Activated T-helper 1 cell treated with anti-CD3 and anti-CD28 coated beads, Interleukin-2, amount 50 U/mL, for 16 hours (primary cell): ENCODE data around the gene GPC3.
"Not testable (repeated sequence)": the region's sequence is repeated elsewhere in the genome, so short reads cannot be mapped to it uniquely, and the experiment has no call there.

ENCODE experiments used
- DNase-seq, 2 donors: peaks; one replicate each; pipeline ENCODE4 v3.0.0-alpha.2; 2020; ENCODE audit warnings: low read depth in 1 of 2, low spot score in 1 of 2

The GPC3 gene

GRCh38 chrX:133999031-133999705 lies 13.8 kb upstream of the GPC3 start:
- DNase-seq, result no peak

DNA sequence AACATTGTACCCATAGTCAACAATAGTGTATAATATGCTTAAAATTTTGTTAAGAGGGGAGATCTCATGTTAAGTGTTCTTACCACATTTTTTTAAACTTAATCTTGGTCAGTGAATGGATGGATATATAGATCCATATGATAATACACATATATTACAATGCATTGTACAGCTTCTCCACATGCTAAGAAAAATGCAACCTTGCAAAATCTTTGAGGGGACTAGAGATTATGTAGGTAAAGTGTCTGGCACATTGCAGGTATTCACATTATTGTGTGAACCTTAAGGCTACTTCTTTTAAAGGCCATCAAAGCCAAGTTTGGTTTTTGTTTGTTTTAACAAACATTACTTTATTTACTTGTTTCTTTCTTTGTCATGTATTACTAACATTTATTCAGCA lies 10.4 kb upstream of the GPC3 start:
- no peak for DNase-seq

- no peak for DNase-seq
Observed at GRCh38 chrX:133994576-133994975, 9.2 kb upstream of the GPC3 start.

DNA sequence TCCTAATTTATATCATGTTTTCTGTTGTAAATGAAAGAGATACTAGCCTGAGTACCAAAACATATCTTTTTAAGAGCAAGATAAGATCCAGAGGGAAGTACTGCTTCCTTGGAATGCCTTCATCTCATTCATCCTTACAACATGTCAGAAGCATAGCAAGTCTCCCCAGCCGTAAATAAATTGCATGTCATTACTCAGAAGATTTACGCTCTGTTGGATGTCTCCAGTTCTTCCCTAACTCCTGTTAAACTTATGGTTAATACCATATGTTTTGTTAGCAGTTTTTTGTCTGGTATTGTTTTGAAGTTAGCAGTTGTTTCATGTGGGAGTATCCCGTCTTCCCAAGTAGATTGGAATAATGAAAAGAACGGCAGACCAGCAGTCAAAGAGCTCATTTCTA lies 7.5 kb upstream of the GPC3 start:
- no peak for DNase-seq

DNA sequence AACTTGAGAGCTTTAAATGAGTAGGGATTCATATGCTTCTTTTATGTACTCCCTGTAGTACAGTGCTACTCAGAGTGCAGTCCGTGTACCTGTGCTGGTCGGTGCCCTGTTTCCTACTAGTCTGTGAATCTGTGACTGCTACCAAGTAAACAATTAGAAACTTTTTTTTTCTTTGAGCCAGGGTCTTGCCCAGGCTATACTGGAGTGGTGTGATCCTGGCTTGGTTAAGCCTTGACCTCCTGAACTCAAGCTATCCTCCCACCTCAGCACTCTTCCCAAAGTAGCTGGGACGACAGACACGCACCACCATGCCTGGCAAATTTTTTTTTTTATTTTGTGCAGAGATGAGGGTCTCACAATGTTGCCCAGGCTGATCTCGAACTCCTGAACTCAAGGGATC lies 6.4 kb upstream of the GPC3 start:
- DNase-seq, result no peak

- DNase-seq, result not testable (repeated sequence)
Observed at GRCh38 chrX:133991057-133991456, 5.7 kb upstream of the GPC3 start.

- no peak for DNase-seq
Observed at GRCh38 chrX:133989993-133990392, 4.6 kb upstream of the GPC3 start.

DNA sequence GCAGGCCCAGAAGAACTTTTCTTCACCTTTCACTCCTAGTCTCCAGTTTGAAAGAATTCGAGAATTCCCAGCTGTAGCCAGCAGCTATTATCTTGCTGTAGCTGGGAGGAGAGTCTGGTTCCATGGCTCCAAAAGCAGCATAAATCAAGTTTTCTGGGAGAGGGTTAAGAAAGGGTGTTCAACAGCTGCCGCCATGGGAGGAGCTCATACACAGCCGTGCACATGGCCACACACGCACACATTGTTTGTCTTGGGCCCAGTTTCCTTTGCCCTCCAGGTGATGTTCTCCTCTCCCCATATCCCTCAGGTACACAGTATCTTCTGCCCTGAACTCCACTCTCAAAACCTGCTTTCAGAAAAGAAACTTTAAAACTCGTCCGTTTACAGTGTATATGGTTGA lies 4.1 kb upstream of the GPC3 start:
- no peak for DNase-seq

DNA sequence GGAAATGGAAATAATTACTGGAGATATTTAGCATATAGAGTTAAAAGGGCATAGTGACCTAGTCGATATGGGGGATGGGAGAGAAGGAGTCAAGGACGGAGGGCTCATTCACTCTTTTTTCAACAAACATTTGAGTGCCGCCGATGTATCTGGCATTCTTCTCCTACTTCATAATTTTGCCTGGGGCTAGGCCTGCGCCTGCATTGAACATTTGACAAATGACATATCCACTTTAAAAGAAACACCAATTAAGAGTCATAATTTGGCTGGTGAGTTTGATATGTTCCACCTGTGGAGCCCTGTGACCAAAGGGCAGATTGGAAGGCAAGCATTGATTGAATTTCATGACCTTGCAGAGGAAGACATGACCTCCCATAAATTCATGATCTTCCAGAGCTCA lies 2.6 kb upstream of the GPC3 start:
- no peak for DNase-seq

DNA sequence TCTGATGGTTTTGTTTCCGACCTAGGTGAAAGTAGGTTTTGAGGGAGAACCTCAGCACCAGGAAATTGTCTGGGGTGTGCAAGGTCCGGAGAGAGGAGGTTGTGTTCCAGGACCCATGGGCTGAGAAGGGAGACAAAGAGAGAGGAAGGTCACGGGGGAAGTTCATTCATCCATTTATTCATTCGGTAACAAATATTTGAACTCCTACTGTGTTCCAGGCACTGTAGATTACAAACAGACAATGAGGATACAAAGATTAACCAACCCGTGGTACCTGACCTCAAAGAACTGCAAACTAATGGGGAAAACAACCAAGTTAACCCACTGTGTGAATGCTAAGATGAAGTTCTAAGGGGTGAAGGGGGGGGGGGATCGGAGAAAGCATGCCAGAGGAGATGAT lies 1.8 kb upstream of the GPC3 start:
- no peak for DNase-seq

- DNase-seq, result no peak
Observed at GRCh38 chrX:133985967-133986683, 731 bp upstream of the GPC3 start.

DNA sequence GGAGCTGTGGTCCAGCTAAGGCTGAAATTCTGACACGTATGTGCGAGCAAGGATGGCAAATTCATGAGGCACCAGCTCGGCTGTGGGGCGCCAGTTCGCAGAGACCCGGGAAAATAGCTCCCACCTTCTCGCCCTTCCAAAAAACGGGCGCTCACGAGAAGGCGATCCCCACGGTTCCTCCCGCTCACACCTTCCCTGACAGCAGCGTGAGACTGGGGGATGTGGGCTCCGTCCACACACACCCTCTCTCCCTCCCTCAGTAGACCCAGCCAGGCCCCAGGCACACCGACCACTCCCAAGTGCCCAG lies 584 bp downstream of the GPC3 start:
- no peak for DNase-seq

GRCh38 chrX:133983974-133984845 lies 1.2 kb downstream of the GPC3 start:
- no peak for DNase-seq

DNA sequence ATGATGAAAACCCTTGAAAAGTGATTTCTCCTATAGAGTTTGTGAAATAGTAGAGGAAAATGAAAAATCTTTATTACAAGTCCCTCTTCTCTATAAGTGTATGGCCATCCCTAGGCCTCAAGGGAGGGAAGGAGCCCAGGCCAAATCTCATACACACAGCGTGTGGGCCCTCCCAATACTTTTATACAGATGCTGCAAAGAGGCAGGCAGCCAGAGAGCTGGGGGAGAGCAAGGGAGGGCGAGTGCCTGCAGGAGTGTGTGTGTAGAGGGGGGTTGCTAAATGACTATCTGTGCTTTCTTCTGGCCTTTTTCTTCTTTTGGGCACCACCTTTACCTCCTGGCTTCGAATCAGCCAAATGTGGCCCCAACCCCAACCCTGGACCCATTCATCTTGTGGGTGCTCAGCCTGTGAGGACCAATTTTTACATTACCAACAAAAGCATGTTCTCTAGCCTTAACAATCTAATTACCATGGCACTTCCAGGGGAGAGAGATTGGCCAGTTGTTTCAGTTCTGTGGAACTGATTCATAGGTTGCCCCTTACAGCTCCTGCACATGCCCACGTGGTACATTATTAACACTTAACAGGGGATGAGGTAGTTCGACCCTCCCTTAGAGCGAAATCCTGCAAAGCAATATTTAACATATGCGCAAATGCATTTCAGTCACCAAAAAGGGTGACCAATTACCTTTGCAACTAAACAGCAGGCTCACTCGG lies 2.0 kb downstream of the GPC3 start:
- DNase-seq, result no peak

DNA sequence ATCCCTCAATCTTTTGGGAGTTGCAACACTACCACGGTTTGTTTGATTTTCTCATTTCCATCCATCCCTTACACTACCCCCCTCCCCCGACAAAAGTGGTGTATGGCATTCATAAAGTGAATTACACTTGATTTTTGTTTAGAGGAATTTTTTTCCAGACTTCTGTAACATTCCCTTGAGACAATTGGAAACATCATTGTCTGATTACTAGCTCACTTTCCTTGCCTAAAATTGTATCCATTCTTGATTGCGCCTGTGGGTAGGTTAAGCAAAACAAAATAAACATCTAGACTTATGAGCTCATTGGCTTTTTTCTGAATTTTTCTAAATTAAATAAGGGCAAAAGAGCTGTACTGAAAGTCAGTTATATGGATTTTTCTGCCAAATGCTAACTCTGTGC lies 3.5 kb downstream of the GPC3 start:
- DNase-seq, result no peak

DNA sequence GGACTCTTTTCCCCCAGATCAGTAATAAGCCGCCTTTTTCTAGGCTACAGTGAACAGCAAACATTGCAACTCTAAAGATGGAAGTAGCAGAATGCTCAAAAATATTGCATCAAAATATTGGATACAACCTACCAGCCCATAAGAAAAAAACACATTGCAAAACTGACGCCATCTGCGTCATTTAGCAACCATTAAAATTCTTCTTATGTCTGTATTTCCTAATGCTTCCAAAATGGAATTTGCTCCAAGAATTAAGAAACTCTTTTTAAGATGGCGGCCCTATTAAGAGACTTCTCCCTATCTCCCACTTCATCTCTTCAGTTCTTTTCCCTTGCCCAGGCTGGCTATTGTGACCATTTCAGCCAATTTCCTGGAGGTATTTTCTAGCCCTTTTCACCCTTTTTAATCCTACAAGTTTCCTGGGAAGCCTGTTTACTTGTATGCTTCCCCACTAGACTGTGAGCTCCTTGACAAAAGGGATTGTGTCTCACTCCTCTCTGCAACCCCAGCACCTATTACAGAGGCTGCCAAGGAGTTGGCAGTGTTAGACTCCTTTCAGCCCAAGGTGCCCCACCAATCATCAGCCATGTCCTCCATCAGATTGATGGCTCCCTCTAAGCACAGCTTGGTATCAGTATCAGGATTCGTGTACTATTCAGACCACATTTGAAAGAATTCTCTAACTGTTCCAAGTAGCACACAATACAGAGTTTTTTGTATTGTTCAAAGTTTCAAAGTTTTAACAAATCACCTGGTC lies 4.4 kb downstream of the GPC3 start:
- no peak for DNase-seq

- DNase-seq, result no peak
Observed at GRCh38 chrX:133980406-133980805, 5.0 kb downstream of the GPC3 start.

GRCh38 chrX:133979641-133980230 lies 5.7 kb downstream of the GPC3 start:
- no peak for DNase-seq

GRCh38 chrX:133973704-133974103 lies 11.7 kb downstream of the GPC3 start:
- DNase-seq, result no peak

- no peak for DNase-seq
Observed at GRCh38 chrX:133972916-133973315, 12.5 kb downstream of the GPC3 start.

DNA sequence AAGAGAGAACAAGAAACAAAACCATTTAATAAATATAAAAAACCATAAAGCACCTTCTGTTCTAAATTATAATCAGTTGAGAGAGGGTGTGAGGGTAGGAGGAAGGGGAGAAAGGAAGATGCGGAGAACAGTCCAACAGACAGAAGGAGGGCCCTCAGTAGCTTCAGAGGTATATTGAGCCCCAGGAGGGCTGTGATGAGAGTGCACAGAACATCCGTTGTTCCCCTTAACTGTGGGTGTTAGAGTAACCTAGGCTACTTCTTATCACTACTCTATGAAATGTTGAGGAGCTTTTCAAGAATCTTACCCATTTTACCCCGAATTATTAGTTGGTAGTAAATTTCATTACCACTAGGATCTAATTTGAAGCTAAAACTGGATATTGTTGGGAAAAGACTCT lies 13.8 kb downstream of the GPC3 start:
- DNase-seq, result no peak
